ENCODE measurements around the gene BARX1.

GRCh38 chr9:93929231-93929630, 25.9 kb downstream of the BARX1 start:
- TF ChIP-seq FOXM1 (IDR thresholded peaks at IDR 0.05; ENCODE audit: low read depth, low read length), result no peak
- no peak for TF ChIP-seq CTCF (IDR thresholded peaks at IDR 0.05 in 2 of 3, conservative IDR thresholded peaks at IDR 0.05 in 1 of 3; ENCODE audit: control insufficient read depth in 2 of 3, extremely low read depth in 1 of 3, insufficient read depth in 1 of 3, low read depth in 3 of 3, low read length in 3 of 3)
- TF ChIP-seq CBX3 (IDR thresholded peaks at IDR 0.05; ENCODE audit: borderline replicate concordance, low read depth), result no peak
- TF ChIP-seq SUZ12 (IDR thresholded peaks at IDR 0.05; ENCODE audit: unreplicated experiment), result no peak
- no peak for TF ChIP-seq HCFC1 (IDR thresholded peaks at IDR 0.05; ENCODE audit: low read length)
- TF ChIP-seq EZH2 (IDR thresholded peaks at IDR 0.05; ENCODE audit: borderline replicate concordance, control insufficient read depth, low read depth, low read length), result no peak
- no peak for TF ChIP-seq POLR2A (IDR thresholded peaks at IDR 0.05; ENCODE audit: low read depth, low read length)
- no peak for TF ChIP-seq ESRRA (IDR thresholded peaks at IDR 0.05; ENCODE audit: low read length)
- no peak for TF ChIP-seq POLR2AphosphoS5 (IDR thresholded peaks at IDR 0.05; ENCODE audit: low read length)
- no peak for TF ChIP-seq REST (IDR thresholded peaks at IDR 0.05; ENCODE audit: low read depth, low read length)
- TF ChIP-seq KLF5 (IDR thresholded peaks at IDR 0.05; ENCODE audit: partially characterized antibody), result no peak
- TF ChIP-seq RCOR1 (conservative IDR thresholded peaks at IDR 0.05; ENCODE audit: low read depth, low read length), result no peak
- no peak for TF ChIP-seq EP300 (IDR thresholded peaks at IDR 0.05; ENCODE audit: borderline replicate concordance in 1 of 2, control insufficient read depth in 1 of 2, low read depth in 2 of 2, low read length in 2 of 2)
- no peak for TF ChIP-seq RFX5 (IDR thresholded peaks at IDR 0.05; ENCODE audit: low read depth, low read length)
